Measurements from ENCODE around the gene STK24. TPM values are rescaled to one million over a fixed set of nuclear protein-coding genes. Genes with fewer than 3 reads are reported as not detected.

The STK24 gene
- total and polyA plus RNA-seq, 5 donors, result 44.9 to 66.9 (median 62.2) TPM

DNA sequence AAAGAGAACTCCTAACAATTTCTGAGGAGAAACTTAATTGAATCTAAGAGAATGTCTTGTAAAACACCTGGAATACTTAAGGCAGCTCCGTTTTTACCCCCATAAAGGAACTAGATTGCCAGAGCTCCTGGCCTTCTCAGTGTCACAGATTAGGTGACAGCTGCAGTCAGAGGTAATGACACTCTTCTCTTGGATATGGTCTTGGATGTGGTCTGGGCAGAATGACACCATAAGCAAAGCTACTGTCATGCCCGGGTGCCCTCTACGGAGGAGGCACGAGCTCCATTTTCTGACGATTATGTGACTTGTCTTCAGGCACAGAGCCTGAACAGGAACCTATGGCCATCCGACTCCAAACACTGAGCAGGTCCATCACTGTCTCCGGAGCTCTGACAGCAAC, 46.7 kb downstream of the STK24 start:
- Histone ChIP-seq H3K9me3 (ENCODE audit: control insufficient read depth, low read length) (no peaks in the 10 kb centered on the region), H3K4me1 (ENCODE audit: control insufficient read depth, insufficient read depth, low read length) (peaks cover 12% of the 10 kb centered on the region), H3K27me3 (ENCODE audit: control insufficient read depth, insufficient read depth) (no peaks in the 10 kb centered on the region), H3K4me3 (ENCODE audit: low read length) (no peak overlapping the region), H3K27ac (ENCODE audit: low read length) (no peak overlapping the region)
- ATAC-seq, result no peak
- 87% methylated on average over 7 of the region's 7 CpGs for WGBS
- no peak for DNase-seq
- intact Hi-C loops (cut with DNase I), result no loop called here

DNA sequence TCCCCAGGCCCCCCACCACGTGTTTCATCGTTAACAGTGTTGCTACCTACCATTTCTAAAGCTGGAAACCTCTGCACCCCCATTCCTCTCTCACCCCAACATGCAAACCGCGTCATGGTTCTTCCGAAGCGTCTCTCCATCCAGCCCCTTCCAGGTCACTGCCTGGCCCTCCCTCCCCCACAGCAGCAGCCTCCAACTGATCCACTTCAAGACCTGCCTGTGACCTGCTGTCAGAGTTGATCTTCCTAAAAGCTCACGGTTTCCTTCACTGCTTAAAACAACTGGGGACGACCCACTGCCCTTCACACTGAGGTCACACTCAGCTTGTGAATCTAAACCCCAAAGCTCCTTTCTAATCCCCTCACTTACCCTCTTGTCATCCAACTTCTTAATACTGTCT, 47.7 kb downstream of the STK24 start:
- H3K9me3 ChIP-seq (ENCODE audit: control insufficient read depth, low read length), result no peaks in the 10 kb centered on the region
- DNase-seq, result no peak
- no peak overlapping the region for H3K27ac ChIP-seq (ENCODE audit: low read length)
- no peaks in the 10 kb centered on the region for H3K27me3 ChIP-seq (ENCODE audit: control insufficient read depth, insufficient read depth)
- intact Hi-C loops (cut with DNase I), result no loop called here
- H3K4me1 ChIP-seq (ENCODE audit: control insufficient read depth, insufficient read depth, low read length), result peaks cover 18% of the 10 kb centered on the region
- H3K4me3 ChIP-seq (ENCODE audit: low read length), result no peak overlapping the region
- ATAC-seq, result no peak
- WGBS, result 89% methylated on average over 8 of the region's 8 CpGs

DNA sequence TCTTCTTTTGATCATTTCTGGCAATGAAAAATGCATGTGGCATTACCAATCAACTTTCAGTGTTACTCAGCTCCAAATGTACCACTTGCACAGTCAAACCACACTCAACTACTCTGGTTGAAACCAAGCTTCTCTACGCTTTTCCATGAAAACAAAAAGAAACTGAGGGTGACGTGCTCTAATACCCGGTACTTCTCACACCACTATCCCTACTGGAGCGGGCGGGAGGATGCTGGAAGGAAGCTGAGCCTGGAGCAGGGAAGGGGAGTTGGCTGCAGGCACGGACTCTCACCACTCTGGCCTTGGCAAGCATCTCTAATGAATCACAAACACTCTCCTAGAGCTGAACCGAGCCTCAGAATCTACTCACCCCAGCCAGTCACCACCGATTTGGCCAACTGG, 48.2 kb downstream of the STK24 start:
- no peak overlapping the region for H3K4me3 ChIP-seq (ENCODE audit: low read length)
- no peak overlapping the region for H3K27ac ChIP-seq (ENCODE audit: low read length)
- no peaks in the 10 kb centered on the region for H3K9me3 ChIP-seq (ENCODE audit: control insufficient read depth, low read length)
- H3K27me3 ChIP-seq (ENCODE audit: control insufficient read depth, insufficient read depth), result no peaks in the 10 kb centered on the region
- intact Hi-C loops (cut with DNase I), result no loop called here
- H3K4me1 ChIP-seq (ENCODE audit: control insufficient read depth, insufficient read depth, low read length), result peaks cover 20% of the 10 kb centered on the region
- DNase-seq (peak; percentile 55 to 84 (median 68)), ATAC-seq (peak; percentile 83 to 84)
- WGBS, result 29% methylated on average over 8 of the region's 8 CpGs

DNA sequence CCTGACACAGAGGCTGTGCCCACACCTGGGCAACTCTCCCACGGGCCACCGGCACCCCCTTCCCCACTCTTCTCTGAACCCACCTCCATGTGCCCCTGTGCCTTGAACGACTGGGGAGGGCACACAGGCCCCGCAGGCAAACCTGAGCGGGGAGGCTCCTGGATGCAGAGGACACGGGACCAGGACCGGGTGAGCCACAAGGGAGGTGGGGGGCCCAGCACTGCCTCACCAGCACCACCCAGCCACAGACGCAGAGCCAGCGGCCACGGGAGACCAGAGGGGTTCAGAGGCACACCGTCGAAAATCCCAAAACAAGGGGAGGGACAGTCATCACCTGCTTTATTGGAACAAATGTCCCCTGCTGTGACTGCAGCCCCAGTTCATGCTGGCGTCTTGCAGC, 49.4 kb downstream of the STK24 start:
- WGBS, result 95% methylated on average over 13 of the region's 13 CpGs
- DNase-seq (no peak), ATAC-seq (no peak)
- H3K9me3 ChIP-seq (ENCODE audit: control insufficient read depth, low read length), result no peaks in the 10 kb centered on the region
- no peak overlapping the region for H3K4me3 ChIP-seq (ENCODE audit: low read length)
- H3K4me1 ChIP-seq (ENCODE audit: control insufficient read depth, insufficient read depth, low read length), result peaks cover 25% of the 10 kb centered on the region
- no peaks in the 10 kb centered on the region for H3K27me3 ChIP-seq (ENCODE audit: control insufficient read depth, insufficient read depth)
- intact Hi-C loops (cut with DNase I), result no loop called here
- no peak overlapping the region for H3K27ac ChIP-seq (ENCODE audit: low read length)

DNA sequence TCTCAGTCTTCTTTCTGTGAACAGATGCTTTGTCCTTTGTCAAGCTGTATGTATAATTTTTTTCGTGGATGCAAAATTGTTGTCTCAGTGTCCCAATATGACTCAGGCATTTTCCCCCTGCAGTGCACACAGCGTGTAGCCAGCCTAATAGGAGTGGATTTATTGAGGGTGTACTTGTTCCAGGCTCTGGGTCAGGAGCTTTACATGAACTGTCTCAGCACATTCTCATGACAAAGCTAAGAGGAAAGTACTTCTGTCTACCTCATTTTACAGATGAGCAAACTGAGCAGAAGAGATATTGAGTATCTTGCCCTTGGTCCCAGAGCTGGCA, 50.8 kb downstream of the STK24 start:
- no peak for ATAC-seq
- Histone ChIP-seq H3K9me3 (ENCODE audit: control insufficient read depth, low read length) (no peaks in the 10 kb centered on the region), H3K27me3 (ENCODE audit: control insufficient read depth, insufficient read depth) (no peaks in the 10 kb centered on the region), H3K4me1 (ENCODE audit: control insufficient read depth, insufficient read depth, low read length) (peaks cover 28% of the 10 kb centered on the region), H3K4me3 (ENCODE audit: low read length) (no peak overlapping the region), H3K27ac (ENCODE audit: low read length) (no peak overlapping the region)
- WGBS, result 85% methylated on average over 2 of the region's 2 CpGs
- DNase-seq, result no peak
- intact Hi-C loops (cut with DNase I), result no loop called here

DNA sequence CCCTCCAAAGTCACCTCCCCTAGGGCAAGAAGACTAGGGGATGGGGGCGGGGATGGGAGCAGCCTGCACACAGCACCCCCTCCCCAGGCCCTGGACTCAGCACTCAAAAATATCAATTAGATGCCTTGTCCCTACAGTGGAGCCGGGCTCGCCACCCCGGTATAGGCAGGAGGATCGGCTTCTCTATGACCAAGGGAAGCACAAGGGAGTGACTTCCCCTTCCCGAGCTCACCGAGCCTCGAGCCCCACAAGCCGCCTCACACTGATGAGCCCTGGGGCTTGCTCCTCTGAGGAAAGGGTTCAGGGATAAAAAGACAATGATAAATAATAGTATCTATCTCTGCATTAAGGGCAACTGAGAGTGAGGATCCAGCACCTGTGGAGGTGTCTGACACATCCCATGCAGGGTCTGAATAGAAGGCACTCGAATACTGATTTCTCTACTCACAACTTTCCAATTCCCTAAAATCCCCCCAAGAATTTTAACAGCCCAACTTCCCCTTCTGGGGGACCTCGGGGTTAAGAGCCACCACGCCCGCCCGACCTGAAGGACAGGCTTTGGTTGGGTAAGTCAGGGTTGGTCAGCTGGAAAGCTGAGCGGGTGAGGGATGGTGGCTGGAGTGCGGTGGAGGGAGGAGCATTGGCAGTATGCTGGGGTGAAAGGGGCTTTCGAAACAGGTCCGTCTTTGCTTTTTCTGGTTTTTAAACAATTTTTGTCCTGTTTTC, 51.3 kb downstream of the STK24 start:
- H3K27me3 ChIP-seq (ENCODE audit: control insufficient read depth, insufficient read depth), result no peaks in the 10 kb centered on the region
- 84% methylated on average over 18 of the region's 18 CpGs for WGBS
- DNase-seq (peak in 1 of 3 donors; percentile 52), ATAC-seq (no peak)
- intact Hi-C loops (cut with DNase I), result no loop called here
- no peaks in the 10 kb centered on the region for H3K9me3 ChIP-seq (ENCODE audit: control insufficient read depth, low read length)
- no peak overlapping the region for H3K27ac ChIP-seq (ENCODE audit: low read length)
- no peak overlapping the region for H3K4me3 ChIP-seq (ENCODE audit: low read length)
- H3K4me1 ChIP-seq (ENCODE audit: control insufficient read depth, insufficient read depth, low read length), result peaks cover 28% of the 10 kb centered on the region

DNA sequence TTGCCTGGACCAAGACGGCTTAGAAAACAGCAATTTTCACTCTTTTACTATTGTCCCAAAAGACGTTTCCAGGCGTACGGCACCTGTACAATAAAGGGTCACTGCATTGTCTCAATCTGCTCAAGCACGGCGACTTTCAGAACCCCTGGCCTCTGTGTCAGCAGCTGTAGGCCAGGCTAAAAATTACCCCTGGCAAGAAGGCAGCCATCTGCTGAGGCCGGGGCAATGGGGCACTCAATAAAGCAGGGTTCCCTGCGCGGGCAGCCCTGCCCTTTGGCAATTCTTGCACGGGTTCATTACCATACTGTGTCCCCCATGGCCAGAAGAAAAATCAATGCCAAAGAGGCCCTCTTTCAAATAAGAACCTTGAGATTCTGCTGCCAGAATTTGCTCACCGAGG, 52.1 kb downstream of the STK24 start:
- H3K9me3 ChIP-seq (ENCODE audit: control insufficient read depth, low read length), result no peaks in the 10 kb centered on the region
- 81% methylated on average over 11 of the region's 11 CpGs for WGBS
- H3K4me3 ChIP-seq (ENCODE audit: low read length), result no peak overlapping the region
- DNase-seq (no peak), ATAC-seq (no peak)
- peaks cover 28% of the 10 kb centered on the region for H3K4me1 ChIP-seq (ENCODE audit: control insufficient read depth, insufficient read depth, low read length)
- no peak overlapping the region for H3K27ac ChIP-seq (ENCODE audit: low read length)
- no peaks in the 10 kb centered on the region for H3K27me3 ChIP-seq (ENCODE audit: control insufficient read depth, insufficient read depth)
- intact Hi-C loops (cut with DNase I), result no loop called here

DNA sequence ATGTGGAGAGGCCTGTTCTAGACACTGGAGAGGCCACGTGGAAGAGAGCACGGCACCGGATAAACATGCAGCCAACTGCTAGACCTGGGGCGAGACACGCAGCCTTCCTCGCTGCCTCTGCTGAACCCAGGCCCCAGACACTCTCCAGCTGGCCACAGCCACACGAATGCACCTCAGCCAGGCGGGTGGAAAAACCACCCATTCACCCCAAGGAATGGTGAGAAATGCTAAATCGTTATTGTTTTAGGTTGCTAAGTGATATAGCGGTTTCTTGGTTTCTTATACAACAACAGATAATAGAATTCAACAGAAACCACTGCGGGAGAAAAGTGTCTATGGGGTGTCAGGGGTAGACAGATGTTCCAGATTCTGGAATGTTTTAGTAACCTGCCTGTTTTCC, 52.5 kb downstream of the STK24 start:
- intact Hi-C loops (cut with DNase I), result no loop called here
- 79% methylated on average over 11 of the region's 11 CpGs for WGBS
- DNase-seq, result no peak
- ATAC-seq, result no peak
- H3K27ac ChIP-seq (ENCODE audit: low read length), result no peak overlapping the region
- no peaks in the 10 kb centered on the region for H3K27me3 ChIP-seq (ENCODE audit: control insufficient read depth, insufficient read depth)
- H3K4me3 ChIP-seq (ENCODE audit: low read length), result no peak overlapping the region
- no peaks in the 10 kb centered on the region for H3K9me3 ChIP-seq (ENCODE audit: control insufficient read depth, low read length)
- peaks cover 28% of the 10 kb centered on the region for H3K4me1 ChIP-seq (ENCODE audit: control insufficient read depth, insufficient read depth, low read length)

DNA sequence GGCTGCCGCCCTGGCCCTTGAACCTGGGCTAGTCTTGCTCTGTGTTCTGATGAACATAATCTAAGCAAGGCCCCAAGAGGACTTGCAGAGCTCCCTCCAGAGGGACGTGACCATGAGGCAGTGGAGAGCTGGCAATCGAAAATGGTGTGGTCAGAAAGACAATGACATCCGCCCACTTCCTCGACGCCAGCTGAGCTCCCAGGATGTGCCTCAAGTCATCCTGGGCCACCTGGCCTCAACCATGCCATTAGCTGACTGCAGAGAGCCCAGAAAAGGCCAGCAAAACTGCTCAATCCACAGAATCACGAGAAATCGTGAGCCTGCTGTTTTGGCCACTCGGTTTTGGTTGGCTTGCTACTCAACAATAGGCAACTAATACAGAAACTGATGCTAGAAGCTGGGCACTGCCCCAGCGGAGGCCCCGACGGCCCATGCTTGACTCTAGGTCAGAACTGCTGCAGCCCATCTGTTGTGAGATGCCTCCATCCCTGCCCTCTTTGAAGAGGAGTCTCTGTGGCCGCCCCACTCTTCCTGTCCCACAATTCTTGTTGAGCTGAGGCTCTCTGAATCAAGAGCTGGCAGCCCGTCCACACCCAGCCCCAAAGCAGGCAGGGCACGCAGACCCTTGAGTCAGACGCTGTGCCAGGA, 53.3 kb downstream of the STK24 start:
- 92% methylated on average over 16 of the region's 16 CpGs for WGBS
- ATAC-seq, result no peak
- peaks cover 22% of the 10 kb centered on the region for H3K4me1 ChIP-seq (ENCODE audit: control insufficient read depth, insufficient read depth, low read length)
- no peak overlapping the region for H3K4me3 ChIP-seq (ENCODE audit: low read length)
- no peaks in the 10 kb centered on the region for H3K9me3 ChIP-seq (ENCODE audit: control insufficient read depth, low read length)
- no peak overlapping the region for H3K27ac ChIP-seq (ENCODE audit: low read length)
- intact Hi-C loops (cut with DNase I), result no loop called here
- no peak for DNase-seq
- no peaks in the 10 kb centered on the region for H3K27me3 ChIP-seq (ENCODE audit: control insufficient read depth, insufficient read depth)

DNA sequence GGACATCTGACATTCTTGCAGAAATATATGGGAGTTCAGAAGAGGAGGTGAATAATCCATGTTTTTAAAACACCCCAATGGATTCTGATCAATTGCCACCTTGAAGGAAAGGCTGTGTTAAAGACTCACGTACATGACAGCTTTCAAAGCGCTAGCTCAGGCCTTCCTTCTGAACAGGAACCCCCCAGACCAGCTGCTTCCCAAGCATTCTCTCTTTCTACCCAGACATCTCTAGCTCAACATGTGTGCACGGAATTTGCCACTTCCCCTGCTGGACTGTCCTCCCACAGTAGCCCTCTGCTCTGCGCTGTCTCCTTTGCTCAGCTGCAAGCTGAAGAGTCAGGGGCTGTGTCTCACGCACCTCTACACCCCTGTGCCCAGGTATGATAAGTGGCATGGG, 54.5 kb downstream of the STK24 start:
- H3K4me1 ChIP-seq (ENCODE audit: control insufficient read depth, insufficient read depth, low read length), result peaks cover 22% of the 10 kb centered on the region
- intact Hi-C loops (cut with DNase I), result no loop called here
- ATAC-seq, result no peak
- no peak overlapping the region for H3K27ac ChIP-seq (ENCODE audit: low read length)
- WGBS, result 88% methylated on average over 5 of the region's 5 CpGs
- no peak for DNase-seq
- H3K4me3 ChIP-seq (ENCODE audit: low read length), result no peak overlapping the region
- H3K9me3 ChIP-seq (ENCODE audit: control insufficient read depth, low read length), result no peaks in the 10 kb centered on the region
- no peaks in the 10 kb centered on the region for H3K27me3 ChIP-seq (ENCODE audit: control insufficient read depth, insufficient read depth)

DNA sequence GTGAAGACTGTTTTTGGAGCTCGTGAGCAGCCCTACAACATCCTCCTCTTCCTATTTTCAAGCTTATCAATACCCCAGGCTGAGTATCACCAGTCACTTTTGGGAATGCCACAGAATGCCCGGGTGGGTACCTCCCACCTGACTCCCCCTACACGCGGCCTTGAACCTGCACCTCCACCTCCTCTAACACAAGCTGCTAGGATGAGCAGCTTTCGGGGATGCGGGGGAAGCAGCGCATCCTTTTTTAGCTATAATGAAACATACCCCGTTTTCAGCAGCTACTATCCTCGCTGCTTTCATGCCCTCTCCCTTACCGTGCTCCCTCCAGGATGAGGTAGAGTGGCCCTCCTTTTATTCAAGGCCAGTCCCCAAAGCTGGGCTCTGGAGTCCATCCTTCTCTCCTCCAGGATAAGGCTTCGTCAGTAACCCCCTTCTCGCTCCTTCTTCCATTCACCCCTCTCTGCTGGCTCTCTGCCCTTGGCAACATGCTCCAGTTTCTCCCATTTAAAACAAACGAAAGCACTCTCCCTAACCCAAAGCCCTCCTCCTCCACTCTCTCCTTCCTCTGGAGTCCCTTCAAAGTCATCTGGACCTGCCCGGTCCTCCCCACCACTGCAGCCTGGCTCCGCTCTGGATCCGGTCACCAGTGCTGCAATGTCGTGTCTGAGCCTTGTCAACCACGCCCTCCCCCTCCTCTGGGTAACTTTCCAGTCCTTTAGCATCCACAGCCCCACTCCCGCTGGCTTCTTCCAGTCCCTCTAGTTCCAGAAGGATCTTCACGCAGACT, 55.3 kb downstream of the STK24 start:
- DNase-seq (peak in 1 of 3 donors; percentile 49), ATAC-seq (peak; percentile 7 to 48)
- 72% methylated on average over 20 of the region's 20 CpGs for WGBS
- no peaks in the 10 kb centered on the region for H3K27me3 ChIP-seq (ENCODE audit: control insufficient read depth, insufficient read depth)
- intact Hi-C loops (cut with DNase I), result no loop called here
- H3K27ac ChIP-seq (ENCODE audit: low read length), result no peak overlapping the region
- no peak overlapping the region for H3K4me3 ChIP-seq (ENCODE audit: low read length)
- peaks cover 22% of the 10 kb centered on the region for H3K4me1 ChIP-seq (ENCODE audit: control insufficient read depth, insufficient read depth, low read length)
- no peaks in the 10 kb centered on the region for H3K9me3 ChIP-seq (ENCODE audit: control insufficient read depth, low read length)
